Suppressor macrophage (primary cell): ENCODE results near the gene SH3GL1.
"Not testable (repeated sequence)": the region's sequence is repeated elsewhere in the genome, so short reads cannot be mapped to it uniquely, and the experiment has no call there.

Experiments
- DNase-seq, 4 experiments: peaks; one replicate each; pipeline ENCODE4 v3.0.0-alpha.2; 2020 to 2022

Gene SH3GL1

DNA sequence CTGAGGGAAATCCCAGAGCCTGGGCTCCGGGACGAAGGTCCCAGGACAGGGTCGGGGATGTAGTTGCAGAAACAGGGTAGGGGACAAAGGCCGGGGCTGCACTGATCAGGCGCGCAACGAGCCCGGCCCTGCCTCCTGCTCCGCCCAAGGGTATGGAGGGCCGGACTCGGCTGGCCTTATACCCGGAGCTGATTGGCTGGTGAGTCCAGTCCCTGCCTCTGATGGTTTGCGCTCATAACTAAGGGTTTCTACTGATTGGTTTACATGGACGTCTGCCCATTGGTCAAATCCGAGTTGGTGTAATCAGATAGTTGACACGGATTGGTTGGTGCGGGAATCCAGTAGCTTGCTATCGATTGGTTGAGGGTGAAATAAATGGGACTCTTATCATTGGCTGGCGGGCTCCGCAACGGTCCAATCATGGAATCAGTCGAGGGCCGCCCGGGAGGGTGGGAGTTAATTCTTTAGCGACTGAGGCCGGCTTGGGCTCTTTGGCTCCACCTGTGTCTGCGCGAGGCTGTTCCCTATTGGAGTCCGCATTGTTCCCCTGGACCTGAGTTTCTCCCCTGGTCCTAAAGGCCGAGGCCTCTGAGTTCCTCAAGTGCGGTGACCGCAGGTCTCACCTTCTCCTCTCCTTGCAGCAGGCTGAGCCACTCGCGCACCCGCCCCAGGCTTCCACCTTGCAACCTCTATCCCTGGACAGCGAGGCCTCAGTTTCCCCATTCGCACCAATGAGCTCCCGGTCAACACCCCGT, 57.6 kb downstream of the SH3GL1 start:
- peak; percentile 97 to 100 (median 99) for DNase-seq

DNA sequence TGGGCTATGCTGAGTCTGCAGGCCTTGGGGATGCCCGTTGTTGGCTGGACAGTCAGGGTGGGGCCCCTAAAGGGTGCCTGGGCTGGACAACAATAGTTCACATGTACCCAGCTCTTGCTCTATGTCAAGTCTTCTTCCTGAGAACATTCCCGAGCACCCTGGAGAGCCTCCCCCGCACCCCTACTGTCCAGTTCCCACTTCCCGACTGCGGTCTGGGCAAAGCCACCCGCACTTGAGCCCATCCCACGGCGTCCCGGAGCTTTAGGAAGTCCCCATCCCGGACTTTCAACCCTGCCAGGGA, 58.1 kb downstream of the SH3GL1 start:
- no peak for DNase-seq

GRCh38 chr19:4338441-4339355, 61.6 kb downstream of the SH3GL1 start, which contains the start of gene STAP2:
Gene STAP2 (minus strand): TSS chr19:4338827. CDS start chr19:4338753, 74 bp downstream.
- DNase-seq = no peak

- DNase-seq = no peak
Measured at GRCh38 chr19:4337906-4338440, 62.4 kb downstream of the SH3GL1 start.

GRCh38 chr19:4334929-4335570, 65.3 kb downstream of the SH3GL1 start:
- no peak for DNase-seq

DNA sequence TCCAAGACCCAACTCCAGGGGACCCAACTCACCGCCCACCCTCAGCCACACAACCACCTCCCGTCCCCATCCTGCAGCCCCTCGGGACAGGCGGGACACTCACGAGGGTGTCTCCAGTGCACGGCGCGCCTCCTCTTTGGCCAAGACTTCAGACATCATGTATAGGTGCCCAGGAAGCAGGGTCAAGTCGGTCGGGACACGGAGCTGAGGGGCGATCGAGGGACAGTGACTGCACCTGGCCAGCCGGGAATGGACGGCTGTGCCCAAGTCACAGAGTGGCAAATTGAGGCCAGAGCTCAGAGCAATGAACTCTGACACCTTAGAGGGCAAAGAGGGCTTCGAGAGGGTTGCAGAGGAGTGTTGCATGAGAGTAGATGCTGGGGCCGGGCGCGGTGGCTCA, 70.5 kb downstream of the SH3GL1 start:
- no peak for DNase-seq

GRCh38 chr19:4328991-4329681, 71.2 kb downstream of the SH3GL1 start:
- not testable (repeated sequence) for DNase-seq

DNA sequence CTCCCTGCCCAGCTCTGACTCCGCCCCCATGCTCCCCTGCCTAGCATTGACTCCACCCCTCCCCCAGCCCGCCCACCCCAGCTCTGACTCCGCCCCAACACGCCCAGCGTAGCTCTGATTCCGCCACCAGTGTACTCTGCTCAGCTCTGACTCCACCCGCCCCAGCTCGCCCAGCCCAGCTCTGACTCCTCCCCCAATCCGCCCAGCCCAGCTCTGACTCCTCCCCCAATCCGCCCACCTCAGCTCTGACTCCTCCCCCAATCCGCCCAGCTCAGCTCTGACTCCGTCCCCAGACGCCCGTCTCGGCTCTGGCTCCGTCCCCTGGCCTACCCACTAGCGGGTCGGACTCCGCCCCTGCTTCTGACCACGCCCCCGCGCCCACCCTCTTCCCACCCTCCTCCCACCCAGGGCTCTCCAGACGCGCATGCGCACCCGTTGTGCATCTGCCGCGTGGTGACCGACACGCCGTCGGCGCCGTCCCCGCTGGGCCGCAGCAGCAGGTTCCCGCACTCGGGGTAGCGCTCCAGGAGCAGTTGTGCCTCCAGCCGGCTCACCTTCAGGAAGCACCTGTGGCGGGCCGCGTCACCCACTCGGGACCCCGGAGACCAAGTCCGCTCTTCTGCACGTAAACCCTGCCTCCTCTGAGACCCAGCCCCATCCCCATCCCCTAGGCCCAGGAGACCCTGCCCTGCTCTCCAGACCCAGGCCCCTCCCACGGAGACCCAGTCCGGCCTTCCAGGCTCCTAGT, 71.9 kb downstream of the SH3GL1 start:
- DNase-seq = peak; percentile 78 to 94 (median 94)

DNA sequence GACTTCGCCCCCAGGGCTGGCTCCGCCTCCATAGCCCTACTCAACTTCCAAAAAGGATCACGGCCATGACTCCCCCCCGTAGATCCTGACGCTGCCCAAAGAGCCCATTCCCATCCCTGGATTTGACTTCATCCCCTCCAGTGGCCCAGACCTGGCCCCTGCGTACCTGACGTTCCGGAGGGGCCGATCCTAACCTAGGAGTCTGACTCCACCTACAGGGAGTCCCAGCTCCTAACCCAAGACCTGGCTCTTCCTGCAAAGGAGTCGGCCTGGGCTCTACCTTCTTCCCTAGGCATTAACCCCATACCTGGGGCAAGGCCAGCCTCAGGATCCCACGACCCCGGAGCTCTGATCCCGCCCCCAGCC, 72.5 kb downstream of the SH3GL1 start:
- DNase-seq = no peak

GRCh38 chr19:4327252-4327876, 73.0 kb downstream of the SH3GL1 start:
- peak; percentile 34 to 68 (median 53) for DNase-seq

GRCh38 chr19:4326837-4327251, 73.5 kb downstream of the SH3GL1 start:
- no peak for DNase-seq

DNA sequence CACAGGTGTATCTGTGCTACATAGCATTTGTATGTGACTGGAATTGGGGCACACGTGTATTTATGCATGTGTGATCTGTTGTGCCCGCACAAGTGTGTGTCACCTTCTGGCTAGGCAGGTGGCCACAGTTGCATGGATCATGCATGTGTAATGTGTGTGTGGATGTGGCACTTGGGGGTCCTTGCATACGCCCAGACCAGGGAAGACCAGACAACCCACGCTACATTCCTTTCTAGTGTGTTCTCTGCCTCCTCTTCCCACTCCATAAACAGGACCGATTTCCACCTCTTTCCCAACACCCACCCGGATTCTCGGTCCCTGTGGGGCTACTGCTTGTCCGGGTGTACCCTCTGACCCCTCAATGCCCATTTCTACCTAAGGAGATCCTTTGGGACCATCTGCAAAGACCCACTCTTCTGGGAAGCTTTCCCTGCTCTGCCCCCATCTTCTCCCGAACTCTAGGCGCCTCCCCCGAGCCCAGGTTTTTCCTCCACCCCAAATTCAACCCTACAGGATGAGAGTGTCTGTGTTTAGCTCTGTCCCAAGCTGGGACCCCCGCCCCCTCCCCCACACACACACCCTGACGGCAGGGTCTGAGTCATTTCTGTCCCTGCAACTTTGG, 74.0 kb downstream of the SH3GL1 start:
- no peak for DNase-seq

GRCh38 chr19:4324228-4324627, 76.1 kb downstream of the SH3GL1 start:
- DNase-seq = no peak

DNA sequence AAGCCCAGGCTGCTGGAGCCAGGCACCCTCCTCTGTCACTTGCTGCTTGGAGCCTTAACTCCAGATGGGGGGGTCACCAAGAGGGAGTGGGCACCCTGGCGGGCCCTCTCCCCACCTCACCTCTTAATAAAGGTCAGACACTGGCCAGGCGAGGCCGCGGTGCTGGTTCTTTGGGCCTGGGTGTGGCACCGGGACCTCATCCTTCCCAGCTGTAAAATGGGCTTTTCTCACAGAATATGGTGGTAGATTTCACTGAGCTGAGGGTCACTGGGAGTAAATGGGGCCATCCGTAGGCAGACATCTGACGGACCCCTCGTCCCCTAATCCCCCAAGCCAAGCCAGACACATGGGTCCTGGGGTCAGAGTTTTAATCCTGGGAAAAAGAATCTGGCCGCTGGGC, 76.7 kb downstream of the SH3GL1 start:
- DNase-seq = no peak

GRCh38 chr19:4322942-4323665, 77.2 kb downstream of the SH3GL1 start:
- DNase-seq = no peak

GRCh38 chr19:4320419-4320818, 79.9 kb downstream of the SH3GL1 start:
- DNase-seq = no peak

- DNase-seq = peak; percentile 60 to 83 (median 72)
Measured at GRCh38 chr19:4319067-4319718, 81.2 kb downstream of the SH3GL1 start.

DNA sequence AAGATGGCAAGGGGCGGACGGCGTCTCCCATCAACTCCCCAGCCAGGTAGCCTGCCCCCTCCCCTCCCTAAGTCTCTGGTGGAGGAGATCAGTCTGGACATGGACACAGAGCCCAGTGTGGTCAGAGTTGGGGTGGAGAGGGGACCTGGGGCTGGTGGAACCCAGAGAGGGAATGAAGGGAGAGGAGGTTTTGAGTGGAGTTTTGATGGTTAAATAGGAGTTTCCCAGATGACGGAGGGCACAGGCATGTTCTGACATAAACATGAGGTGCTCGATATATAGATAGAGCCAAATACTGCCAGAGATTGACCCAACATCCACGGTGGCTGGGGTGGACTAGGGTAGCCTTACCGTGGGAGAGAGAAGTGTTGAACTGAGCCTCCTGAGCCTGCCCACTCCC, 81.9 kb downstream of the SH3GL1 start:
- DNase-seq = no peak

GRCh38 chr19:4316956-4317355, 83.4 kb downstream of the SH3GL1 start:
- no peak for DNase-seq
